Stimulated activated naive CD4-positive, alpha-beta T cell treated with Interleukin-2 at 50 U/mL for 16 hours (primary cell): ENCODE data around the gene OR52R1.
"Not testable (repeated sequence)": the region's sequence is repeated elsewhere in the genome, so short reads cannot be mapped to it uniquely, and the experiment has no call there.

ENCODE experiments used
- DNase-seq: peaks from one replicate; lab custom pipeline; 2025; lab: John Stamatoyannopoulos, UW

Gene OR52R1

DNA sequence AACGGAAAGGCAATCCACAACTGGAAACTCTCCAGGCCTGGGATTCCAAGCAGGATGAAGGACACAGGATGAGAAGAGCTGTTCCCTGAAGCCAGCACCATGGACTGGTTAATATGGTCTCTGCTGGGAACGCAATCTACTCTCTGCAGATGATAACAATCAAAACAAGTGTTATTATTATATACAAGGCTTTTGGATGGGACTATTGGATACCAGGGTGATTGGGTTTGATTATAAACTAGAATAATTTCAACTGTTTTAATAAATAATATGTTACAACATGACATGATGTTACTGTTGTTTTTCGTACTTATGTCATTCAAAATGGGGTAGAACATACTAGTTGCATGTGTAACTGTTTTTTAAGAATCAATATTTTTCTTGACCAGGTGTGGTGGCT, at the start of gene OR52R1:
OR52R1 (minus strand) TSS at position 101 of the 400 bp plus-strand sequence; CDS start at position 101, 0 bp downstream.
- DNase-seq = no peak

DNA sequence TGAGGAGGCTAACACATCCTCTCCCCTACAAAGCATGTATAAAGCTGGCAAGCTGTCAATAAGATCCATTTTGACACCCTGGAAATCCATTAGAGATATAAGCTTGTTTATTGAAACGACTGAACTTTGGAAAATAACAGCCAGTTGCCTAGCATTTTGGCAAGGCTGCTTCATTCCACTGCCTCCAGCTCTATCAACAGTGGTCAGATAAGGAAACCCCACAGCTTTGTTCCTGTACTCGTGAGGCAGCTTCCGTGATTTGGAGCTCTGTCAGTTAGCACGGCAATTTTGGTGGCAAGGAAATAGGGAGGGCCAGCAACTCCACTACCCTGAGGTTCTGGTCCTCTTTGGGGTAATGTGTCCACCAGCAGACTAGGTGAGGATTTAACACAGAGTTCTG, 46.9 kb upstream of the OR52R1 start:
- DNase-seq = no peak

DNA sequence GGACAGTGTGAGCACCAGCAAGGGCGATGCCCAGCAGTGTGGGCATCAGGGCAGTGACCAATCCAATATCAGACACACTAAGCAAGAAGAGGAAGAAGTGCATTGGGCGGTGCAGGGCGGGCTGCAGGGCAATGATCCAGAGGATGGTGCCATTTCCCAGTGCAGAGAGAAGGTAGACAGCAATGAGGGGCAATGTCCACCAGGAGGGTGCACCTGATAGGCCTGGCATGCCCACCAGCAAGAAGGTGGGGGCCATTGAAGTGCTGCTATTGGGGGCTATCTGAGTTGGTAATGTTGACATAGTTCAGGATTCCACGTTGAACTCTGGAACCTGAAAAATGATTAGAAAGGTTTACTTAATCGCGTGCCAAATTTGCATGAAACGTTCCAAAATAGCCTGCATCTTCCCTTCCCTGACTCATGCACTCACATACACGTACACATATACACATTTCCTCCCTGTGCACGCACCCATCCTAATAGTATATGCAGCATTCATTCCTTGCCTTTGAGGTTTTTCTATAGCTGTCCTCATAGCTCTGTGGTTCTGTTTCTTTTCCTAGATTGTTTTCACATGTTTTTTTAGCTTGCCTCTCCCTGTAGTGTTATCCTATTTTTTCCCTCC, 44.8 kb upstream of the OR52R1 start, which contains the start of gene OR51S1:
OR51S1 (minus strand) TSS at position 301 of the 625 bp plus-strand sequence; CDS start at position 301, 0 bp downstream.
- DNase-seq = no peak

DNA sequence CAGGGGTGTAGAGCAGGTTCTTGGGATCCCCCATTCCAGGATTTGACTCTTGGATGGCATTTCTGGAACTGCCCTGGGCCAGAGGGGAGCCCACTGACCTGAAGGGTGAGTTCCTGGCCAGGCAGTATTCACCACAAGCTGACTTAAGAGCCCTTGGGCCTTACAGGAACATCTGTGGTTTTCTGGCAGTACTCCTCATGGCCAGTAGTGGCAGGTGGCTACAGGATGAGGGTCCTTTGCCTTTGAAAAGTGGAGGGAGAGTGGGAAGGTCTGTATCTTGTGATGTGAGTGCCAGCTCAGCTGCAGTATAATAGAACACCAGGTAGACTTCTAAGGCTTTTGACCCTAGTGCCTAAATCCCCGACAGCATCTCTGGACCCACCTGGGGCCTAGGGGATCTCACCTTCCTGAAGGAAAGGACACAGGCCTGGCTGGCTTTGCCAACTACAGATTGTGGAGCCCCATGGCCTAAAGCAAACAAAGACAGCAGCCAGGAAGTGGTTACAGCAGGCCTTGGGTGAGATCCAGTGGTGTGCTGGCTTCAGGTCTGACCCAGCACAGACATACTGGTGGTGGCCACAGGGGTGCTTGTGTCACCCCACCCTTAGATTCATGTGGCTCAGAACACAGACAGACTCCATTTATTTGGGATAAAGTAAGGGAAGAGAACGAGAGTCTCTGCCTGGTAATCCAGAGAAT, 35.8 kb upstream of the OR52R1 start:
- DNase-seq = no peak

DNA sequence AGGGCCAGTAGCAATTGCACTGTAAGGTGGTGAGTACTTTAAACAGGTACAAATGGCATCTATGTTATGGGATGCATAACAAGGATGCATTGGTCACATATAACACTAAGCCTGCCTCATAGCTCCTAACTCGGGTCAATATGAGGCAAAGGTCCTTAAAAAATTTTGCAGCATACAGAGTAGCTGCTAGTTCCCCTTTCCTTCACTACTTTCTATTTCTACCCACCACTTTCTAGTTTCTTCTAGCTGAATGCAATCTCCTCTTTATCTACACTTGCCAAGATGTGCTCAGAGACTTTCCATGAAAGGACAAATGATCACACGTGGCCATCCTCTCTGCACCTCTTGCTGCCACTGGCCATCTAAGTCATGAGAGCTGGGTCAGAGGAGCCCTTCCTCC, 26.7 kb upstream of the OR52R1 start:
- no peak for DNase-seq

DNA sequence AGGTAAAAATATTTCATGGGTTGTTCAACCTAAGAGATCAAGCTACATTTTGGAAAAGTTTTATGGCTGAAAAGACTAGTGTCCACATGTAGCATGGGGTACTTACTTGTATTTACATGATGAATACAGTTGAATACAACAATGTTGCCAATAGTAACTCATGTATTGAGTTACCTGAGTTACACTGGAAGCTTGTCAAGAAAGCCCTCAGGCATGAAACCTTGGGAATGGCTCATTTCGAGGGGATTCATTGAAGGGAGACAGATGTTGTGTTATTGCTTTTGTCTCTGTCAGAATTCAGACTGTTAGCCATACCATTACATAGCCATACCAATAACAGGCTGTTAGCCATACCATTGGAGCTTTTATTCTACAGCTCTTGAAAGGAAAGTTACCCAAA, 26.2 kb upstream of the OR52R1 start:
- DNase-seq = no peak

DNA sequence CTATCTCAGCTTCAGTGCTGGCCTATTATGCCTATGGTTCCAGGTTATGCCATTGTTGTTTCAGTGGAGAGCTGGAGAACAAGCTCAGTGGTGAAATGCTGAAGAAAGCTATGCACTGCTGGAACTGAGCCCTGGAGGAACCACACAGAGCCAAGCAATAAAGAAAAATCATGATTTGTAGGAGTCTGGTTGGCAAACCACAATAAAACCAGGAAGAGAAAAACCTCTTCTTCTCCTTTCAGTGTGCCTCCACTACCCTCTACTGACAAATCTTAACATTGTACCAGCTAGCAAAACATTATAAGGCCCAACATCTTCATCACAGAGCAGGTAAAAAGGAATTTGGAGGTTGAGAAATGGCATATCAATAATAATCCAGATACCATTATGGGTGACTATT, 22.2 kb upstream of the OR52R1 start:
- DNase-seq = no peak

DNA sequence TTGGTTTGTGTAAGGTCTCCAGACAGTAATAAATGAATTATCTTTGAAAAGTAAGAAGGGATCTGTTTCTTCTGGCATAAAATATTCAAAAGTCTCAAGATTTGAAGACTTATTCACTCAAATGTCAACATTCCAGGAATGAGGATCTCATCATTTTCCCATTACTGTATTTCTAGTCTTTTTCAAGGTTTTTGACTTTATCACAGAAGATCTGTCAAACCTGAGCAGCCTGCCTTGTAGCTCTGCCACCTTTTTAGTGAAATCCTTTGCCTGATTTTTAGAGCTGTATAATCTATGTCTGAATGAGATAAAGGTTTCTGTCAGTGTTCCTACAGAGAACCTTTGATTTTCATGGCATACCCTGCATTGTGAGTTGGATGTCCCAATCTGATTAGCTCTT, 21.0 kb upstream of the OR52R1 start:
- no peak for DNase-seq

DNA sequence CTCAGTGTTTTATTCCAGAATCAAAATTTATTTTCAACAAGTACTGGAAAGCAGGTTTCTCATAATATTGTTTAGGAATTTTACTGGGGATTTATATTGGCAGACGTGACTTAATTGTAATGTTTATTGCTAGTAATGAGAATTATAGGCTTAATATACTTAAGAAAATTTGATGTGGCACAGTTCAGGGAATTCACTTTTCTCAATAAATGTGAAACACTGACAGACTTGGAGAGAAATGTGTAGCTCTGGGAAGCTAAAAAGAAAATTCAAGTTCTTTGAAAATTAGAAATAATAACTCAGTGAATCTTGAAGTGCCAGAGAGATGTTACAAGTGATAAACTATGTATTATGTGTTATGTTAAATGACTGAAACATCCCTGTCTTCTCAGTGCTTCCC, 16.8 kb upstream of the OR52R1 start, which contains the start of gene OR51F2:
OR51F2 (plus strand) TSS at position 301 of the 400 bp plus-strand sequence. CDS start 101 bp downstream, outside the sequence.
- DNase-seq = no peak

DNA sequence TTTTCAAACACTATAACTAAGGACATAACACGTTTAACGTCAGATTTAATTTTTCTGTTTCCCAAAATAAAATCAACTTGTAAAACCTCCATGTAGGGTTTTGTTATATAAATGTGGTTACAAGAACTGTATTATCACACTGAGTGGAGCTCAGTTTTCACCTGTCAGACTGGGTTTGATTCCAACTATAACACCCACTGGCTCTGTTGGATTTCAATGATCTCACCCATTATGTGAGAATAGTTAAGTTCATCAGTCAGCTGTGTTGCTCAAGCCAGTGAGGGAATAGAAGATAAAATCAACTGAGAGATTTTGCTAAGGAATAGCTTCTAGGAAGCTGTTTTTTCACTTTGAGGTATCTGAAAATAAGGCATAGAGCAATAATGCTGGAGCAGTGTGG, 5.1 kb upstream of the OR52R1 start:
- DNase-seq = no peak

DNA sequence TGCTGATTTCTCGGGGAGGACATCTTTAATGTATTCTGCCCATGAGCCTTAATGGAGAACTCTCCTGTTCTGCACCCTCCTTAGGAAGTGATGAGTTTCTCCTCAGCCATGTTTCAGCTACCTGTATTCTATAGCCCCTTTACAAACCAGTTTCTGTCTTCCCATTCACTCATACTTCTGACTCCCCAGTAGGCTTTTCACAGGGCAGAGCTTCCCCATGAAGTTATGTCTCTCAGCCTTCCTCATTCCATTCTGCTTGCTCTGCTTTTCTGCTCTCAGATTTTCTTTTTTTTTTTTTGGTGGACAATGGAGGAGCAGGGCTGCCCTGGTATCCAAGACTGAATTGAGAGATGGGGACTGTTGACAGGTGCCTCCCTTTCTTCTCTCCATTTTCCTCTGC, 4.3 kb upstream of the OR52R1 start:
- no peak for DNase-seq

DNA sequence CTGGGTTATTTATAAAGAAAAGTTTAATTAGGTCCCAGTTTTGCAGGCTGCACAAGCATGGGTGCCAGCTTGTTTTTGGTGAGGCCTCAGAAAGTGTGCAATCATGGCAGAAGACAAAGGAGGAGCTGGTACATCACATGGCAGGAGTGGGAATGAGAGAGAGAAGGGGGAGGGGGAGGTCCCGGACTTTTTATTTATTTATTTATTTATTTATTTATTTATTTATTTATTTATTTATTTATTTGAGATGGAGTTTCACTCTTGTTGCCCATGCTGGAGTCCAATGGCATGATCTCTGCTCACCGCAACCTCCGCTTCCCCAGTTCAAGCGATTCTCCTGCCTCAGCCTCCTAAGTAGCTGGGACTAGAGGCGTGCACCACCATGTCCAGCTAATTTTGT, 2.9 kb downstream of the OR52R1 start:
- DNase-seq = not testable (repeated sequence)

DNA sequence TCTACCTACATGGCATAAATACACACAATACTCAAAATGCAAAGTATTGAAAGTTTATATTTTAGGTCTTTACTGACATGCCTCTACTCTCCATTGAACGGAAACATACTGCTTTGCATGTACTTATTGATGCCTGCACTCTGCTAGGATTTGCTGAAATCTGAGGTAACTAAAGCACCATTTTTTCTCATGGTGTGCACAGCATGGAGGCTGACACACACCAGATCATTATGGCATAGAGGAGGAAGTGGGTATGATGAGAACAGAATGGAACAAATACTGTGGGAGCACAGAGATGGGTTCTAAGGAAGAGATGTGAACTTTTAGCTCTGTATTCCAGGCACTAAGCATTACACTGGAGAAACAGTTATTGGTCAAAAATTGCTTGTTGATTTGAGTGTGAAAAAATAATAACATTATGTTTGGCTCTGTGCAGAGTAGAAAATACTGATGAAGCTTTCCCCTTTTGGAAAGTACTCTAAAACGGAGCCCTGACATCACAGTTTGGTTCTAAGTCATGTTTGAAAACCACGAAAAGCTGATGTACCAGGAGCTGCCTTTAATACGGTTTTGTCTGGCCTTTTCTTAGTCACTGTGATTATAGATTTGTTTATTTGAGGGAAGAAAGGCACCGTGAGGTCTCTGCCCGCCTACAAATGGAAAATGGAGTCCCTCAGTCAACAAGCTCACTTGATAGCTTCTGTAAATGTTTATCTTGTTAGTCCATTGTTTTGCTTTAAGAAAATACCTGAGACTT, 5.6 kb downstream of the OR52R1 start:
- no peak for DNase-seq

DNA sequence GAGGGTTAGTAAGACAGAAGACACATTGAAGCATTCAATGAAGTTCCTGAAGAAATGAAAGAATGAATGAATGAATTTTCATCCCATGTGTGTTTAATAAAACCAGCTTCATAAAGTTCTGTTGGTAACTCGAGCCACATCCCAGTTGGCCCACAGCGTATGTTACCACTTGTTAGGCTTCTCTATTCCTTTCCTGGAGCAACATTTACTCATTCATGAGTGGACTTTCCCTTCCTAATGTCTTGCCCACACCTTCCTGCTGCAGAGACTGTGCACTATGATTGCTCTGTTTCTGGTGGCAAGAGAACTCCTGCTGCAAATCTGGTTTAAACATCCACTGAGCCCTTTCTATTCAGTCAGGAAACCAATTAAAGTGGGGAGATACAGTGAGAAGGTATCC, 7.0 kb downstream of the OR52R1 start:
- no peak for DNase-seq

DNA sequence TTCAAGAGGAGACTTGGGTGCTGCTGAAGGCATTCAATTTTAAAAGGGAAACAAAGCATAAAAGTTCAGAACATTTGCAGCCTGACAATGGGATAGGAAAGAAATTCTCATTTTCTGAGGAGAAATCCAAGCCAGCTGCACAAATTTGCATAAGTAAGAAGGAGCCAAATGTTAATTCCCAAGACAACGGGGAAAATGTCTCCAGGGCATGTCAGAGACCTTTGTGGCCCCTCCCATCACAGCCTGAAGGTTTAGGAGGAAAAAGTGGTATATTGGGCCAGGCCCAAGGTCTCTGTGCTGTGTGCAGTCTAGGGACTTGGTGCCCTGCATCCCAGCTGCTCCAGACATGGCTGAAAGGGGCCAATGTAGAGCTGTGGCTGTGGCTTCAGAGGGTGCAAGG, 21.7 kb downstream of the OR52R1 start:
- no peak for DNase-seq

DNA sequence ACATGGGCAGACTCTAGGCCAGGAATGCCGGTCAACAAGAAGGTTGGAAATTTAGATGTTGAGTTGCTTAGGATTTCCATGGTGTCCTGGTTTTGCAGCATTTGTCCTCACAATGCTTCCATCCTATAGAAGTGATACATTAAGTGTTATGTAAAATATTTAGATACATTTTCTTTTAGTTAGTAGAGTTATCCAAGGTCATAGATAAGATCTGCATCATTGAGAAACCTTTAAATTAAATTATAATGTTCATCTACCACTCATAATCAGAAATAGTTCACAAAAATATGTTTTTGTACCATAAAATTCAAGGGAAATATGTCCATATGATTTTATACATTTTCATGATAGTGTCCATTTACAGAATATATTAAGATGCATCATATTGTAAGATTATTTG, 34.3 kb downstream of the OR52R1 start, which contains the start of gene OR51F1:
OR51F1 (minus strand) TSS at position 101 of the 400 bp plus-strand sequence; CDS start at position 101, 0 bp downstream.
- no peak for DNase-seq

DNA sequence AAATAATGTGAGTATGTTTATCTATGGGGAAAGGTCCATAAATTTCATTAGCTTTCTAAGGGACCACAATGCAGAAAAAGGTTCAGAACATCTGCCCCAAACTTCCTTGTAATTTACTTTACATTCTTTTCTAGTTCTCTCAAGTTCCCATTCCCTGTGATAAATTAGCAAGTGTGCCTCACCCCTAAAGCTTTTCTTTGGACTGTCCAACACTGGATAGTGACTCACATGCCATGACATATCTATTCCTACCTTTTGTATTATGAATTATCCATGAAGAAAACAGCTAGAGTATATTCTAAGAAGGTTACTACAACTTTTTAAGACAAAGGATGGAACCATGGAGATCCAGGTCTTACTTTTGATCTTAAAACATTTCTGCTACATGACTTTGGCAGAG, 36.1 kb downstream of the OR52R1 start:
- no peak for DNase-seq

DNA sequence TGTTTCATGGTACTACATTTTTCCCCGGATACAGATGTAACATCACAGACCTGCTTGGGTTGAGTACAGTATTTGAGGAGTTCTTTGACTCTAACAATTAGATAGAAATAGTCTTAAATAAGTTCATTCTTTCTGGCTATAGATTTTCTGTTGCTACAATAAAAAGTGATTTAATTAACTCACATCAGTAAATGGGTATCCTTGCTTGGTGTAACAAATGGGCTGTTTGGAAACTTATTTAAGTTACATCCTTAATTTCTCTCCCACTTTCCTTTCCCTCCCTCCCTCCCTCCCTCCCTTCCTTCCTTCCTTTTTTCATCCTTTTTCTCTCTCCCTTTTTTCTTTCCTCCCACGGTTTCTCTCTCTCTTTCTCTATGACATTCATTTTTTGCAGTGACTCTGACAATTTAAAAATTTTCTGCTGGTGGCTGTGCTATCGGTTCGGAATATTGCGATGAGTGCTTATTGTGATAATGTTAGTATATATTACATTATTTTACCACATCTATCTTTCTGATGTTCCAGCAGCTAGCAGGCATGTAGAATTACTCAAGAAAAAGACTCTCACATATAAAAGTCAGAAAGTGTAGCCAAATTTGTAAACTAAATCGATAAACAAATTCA, 37.6 kb downstream of the OR52R1 start:
- DNase-seq = no peak

DNA sequence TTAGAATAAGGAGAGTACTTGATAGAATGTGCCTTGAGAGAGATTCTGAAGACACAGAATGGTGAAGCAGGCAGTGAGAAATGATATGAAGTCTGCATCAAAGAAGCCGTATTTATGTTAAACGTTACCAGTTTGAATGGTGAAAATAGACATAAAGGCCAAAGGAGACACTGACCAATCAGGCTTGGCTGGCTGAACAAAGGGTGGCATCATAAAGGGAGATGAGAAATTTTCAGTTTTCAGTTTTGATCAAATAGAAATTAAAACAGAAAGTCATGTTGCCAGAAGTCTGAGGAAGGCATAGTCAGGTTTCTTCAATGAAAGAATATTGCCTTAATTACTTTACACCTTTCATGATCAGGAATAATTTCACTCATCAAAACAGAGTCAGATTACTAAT, 41.1 kb downstream of the OR52R1 start:
- no peak for DNase-seq
